HCT116 (cell line): ENCODE measurements around the gene NEDD4L. TPM values are rescaled to one million over a fixed set of nuclear protein-coding genes. Genes with fewer than 3 reads are reported as not detected.

Experiments used
- ATAC-seq: fragments of 200-7000 bp; cut with Tn5 transposase; 2 replicates; pipeline ENCODE4 v1.9.1; 2020; ENCODE audit warnings: mild to moderate bottlenecking, moderate library complexity
- BruUV-seq: library from RNA; stranded (reverse); fragments of 400-500 nt; replicated peaks from 2 replicates; lab custom pipeline; 2021; lab: Mats Ljungman, UMichigan
- CTCF ChIA-PET: fragments of 300-600 bp; sonication (Branson Sonifier 250); formaldehyde crosslinking; loops from one replicate; lab custom pipeline; 2021; ENCODE audit warnings: antibody characterized with exemption; lab: Charles Lee
- POLR2A ChIA-PET: fragments of 300-600, 350-600 bp; sonication (Branson Sonifier 250); formaldehyde crosslinking; loops from one replicate; lab custom pipeline; 2021; ENCODE audit warnings: antibody characterized with exemption; lab: Charles Lee
- RAD21 ChIA-PET, 2 experiments: fragments of 300-600 bp; sonication (Branson Sonifier 250); formaldehyde crosslinking; loops; one replicate each; lab custom pipeline; 2023; ENCODE audit warnings: low total read pairs in 2 of 2; ENCODE audit not compliant: uncharacterized antibody in 2 of 2, unreplicated experiment in 2 of 2, low non-redundant PET in 1 of 2; lab: Charles Lee
- DNase-seq: peaks from one replicate; pipeline ENCODE4 v3.0.0-alpha.2; 2010; ENCODE audit warnings: low read depth, low spot score
- H2AFZ ChIP-seq: fragments of 200-600 bp; shearing (Covaris generic), sonication (generic); 2 replicates; pipeline ENCODE4 v1.6.1; 2017; ENCODE audit warnings: low read depth, mixed run types, mixed read lengths, antibody characterized with exemption, low read length; ENCODE audit not compliant: poor library complexity, severe bottlenecking
- H3K27ac ChIP-seq: 2 replicates; pipeline ENCODE4 v1.5.1; 2012; ENCODE audit warnings: low read depth, low read length
- H3K27me3 ChIP-seq: fragments of 200-600 bp; sonication (generic); 2 replicates; pipeline ENCODE4 v1.6.1; 2016; ENCODE audit warnings: mixed run types, low read length, mixed read lengths; ENCODE audit not compliant: insufficient read depth
- H3K36me3 ChIP-seq, 2 experiments: fragments of 200-500 bp in 1 of 2; fragments of 200-600 bp in 1 of 2; sonication (Bioruptor generic) in 1 of 2; sonication (generic) in 1 of 2; 2 replicates each; pipeline versions ENCODE4 v1.5.1 to v1.6.1; 2014 to 2016; ENCODE audit warnings: low read length in 2 of 2, inconsistent platforms in 1 of 2, mixed read lengths in 1 of 2, mixed run types in 1 of 2; ENCODE audit not compliant: insufficient read depth in 2 of 2, control insufficient read depth in 1 of 2
- H3K4me1 ChIP-seq, 2 experiments: fragments of 200-600 bp in 1 of 2; sonication (generic) in 1 of 2; 2 replicates each; pipeline versions ENCODE4 v1.5.1 to v1.6.1; 2012 to 2017; ENCODE audit warnings: low read length in 2 of 2, inconsistent platforms in 1 of 2, mild to moderate bottlenecking in 1 of 2, mixed read lengths in 1 of 2, mixed run types in 1 of 2, moderate library complexity in 1 of 2; ENCODE audit not compliant: insufficient read depth in 2 of 2, control insufficient read depth in 1 of 2
- H3K4me2 ChIP-seq: fragments of 200-600 bp; sonication (generic); 2 replicates; pipeline ENCODE4 v1.6.1; 2017; ENCODE audit warnings: mixed run types, low read length, mixed read lengths
- H3K4me3 ChIP-seq, 2 experiments: fragments of 200-600 bp in 1 of 2; sonication (generic) in 1 of 2; replicated peaks in 1 of 2; 2 replicates each; pipeline ENCODE4 v1.5.1; 2011 to 2016; ENCODE audit warnings: low read length in 2 of 2, control low read depth in 1 of 2, low read depth in 1 of 2, mild to moderate bottlenecking in 1 of 2, mixed read lengths in 1 of 2, mixed run types in 1 of 2
- H3K79me2 ChIP-seq: fragments of 200-600 bp; sonication (generic); 2 replicates; pipeline ENCODE4 v1.6.1; 2017; ENCODE audit warnings: mild to moderate bottlenecking, mixed run types, low read length, moderate library complexity, mixed read lengths; ENCODE audit not compliant: insufficient read depth
- H3K9ac ChIP-seq: fragments of 200-600 bp; sonication (generic); 2 replicates; pipeline ENCODE4 v1.6.1; 2016; ENCODE audit warnings: low read length, mixed read lengths
- H3K9me2 ChIP-seq: fragments of 200-600 bp; sonication (generic), shearing (Covaris generic); 2 replicates; pipeline ENCODE4 v1.6.1; 2017; ENCODE audit warnings: mixed run types, mild to moderate bottlenecking, moderate library complexity; ENCODE audit not compliant: insufficient read depth
- H3K9me3 ChIP-seq, 2 experiments: fragments of 200-500 bp in 1 of 2; fragments of 200-600 bp in 1 of 2; sonication (Bioruptor generic) in 1 of 2; sonication (generic) in 1 of 2; 2 replicates each; pipeline ENCODE4 v1.6.1; 2014 to 2017; ENCODE audit warnings: low read length in 2 of 2, mixed read lengths in 2 of 2, inconsistent platforms in 1 of 2, low read depth in 1 of 2, mild to moderate bottlenecking in 1 of 2, mixed run types in 1 of 2, moderate library complexity in 1 of 2; ENCODE audit not compliant: control insufficient read depth in 1 of 2, insufficient read depth in 1 of 2
- H4K20me1 ChIP-seq: fragments of 200-600 bp; sonication (generic), shearing (Covaris generic); 2 replicates; pipeline ENCODE4 v1.6.1; 2017; ENCODE audit warnings: mixed run types, mild to moderate bottlenecking, moderate library complexity; ENCODE audit not compliant: insufficient read depth
- CEBPB ChIP-seq: IDR thresholded peaks from 2 replicates; pipeline ENCODE4 v1.6.1; 2012; ENCODE audit warnings: low read depth
- EGR1 ChIP-seq: IDR thresholded peaks from 2 replicates; pipeline ENCODE4 v1.6.1; 2012; ENCODE audit warnings: low read depth
- ELF1 ChIP-seq: IDR thresholded peaks from 2 replicates; pipeline ENCODE4 v1.6.1; 2012; ENCODE audit warnings: low read depth, borderline replicate concordance
- FOSL1 ChIP-seq: IDR thresholded peaks from 2 replicates; pipeline ENCODE4 v1.6.1; 2012; ENCODE audit warnings: low read depth
- POLR2A ChIP-seq: IDR thresholded peaks from 2 replicates; pipeline ENCODE4 v1.7.0; 2011; ENCODE audit warnings: borderline replicate concordance; ENCODE audit not compliant: insufficient read depth, insufficient read length; ENCODE audit errors: extremely low read depth
- RAD21 ChIP-seq: IDR thresholded peaks from 2 replicates; pipeline ENCODE4 v1.6.1; 2012; ENCODE audit warnings: low read depth, mild to moderate bottlenecking
- SIN3A ChIP-seq: IDR thresholded peaks from 2 replicates; pipeline ENCODE4 v1.6.1; 2012; ENCODE audit warnings: low read depth
- SRF ChIP-seq: IDR thresholded peaks from 2 replicates; pipeline ENCODE4 v1.6.1; 2012; ENCODE audit warnings: low read depth
- intact Hi-C: fragments of 100-400 bp; cut with micrococcal nuclease; formaldehyde crosslinking; loops from 2 replicates; pipeline ENCODE4 v1.10.0; 2022
- total RNA-seq: library from RNA; stranded (reverse); gene quantifications from one replicate; pipeline ENCODE4 v1.2.1, GENCODE V29; 2021; ENCODE audit not compliant: unreplicated experiment
- TF ChIP-seq, protein P1 (sequence below): IDR thresholded peaks from 2 replicates; pipeline ENCODE4 v1.6.1; 2011; ENCODE audit warnings: mild to moderate bottlenecking, low read length, moderate library complexity; ENCODE audit not compliant: insufficient replicate concordance; ENCODE audit errors: extremely low read depth
- TF ChIP-seq, protein P2 (sequence below): IDR thresholded peaks from 2 replicates; pipeline ENCODE4 v1.6.1; 2012
- TF ChIP-seq, protein P3 (sequence below), 3 experiments: fragments of 200-600 bp in 1 of 3; sonication (generic) in 1 of 3; IDR thresholded peaks in 2 of 3; conservative IDR thresholded peaks in 1 of 3; 2 replicates each; pipeline ENCODE4 v1.5.1; 2012 to 2017; ENCODE audit warnings: low read depth in 2 of 3, low read length in 2 of 3, antibody characterized with exemption in 1 of 3, borderline replicate concordance in 1 of 3, control low read depth in 1 of 3, mild to moderate bottlenecking in 1 of 3, mixed read lengths in 1 of 3, mixed run types in 1 of 3, moderate library complexity in 1 of 3; ENCODE audit not compliant: insufficient read depth in 1 of 3
- TF ChIP-seq, protein P4 (sequence below): IDR thresholded peaks from 2 replicates; pipeline ENCODE4 v1.6.1; 2012; ENCODE audit warnings: low read depth

The NEDD4L gene
- total RNA-seq, 1 experiment from 2014 or later = 41.5 TPM

DNA sequence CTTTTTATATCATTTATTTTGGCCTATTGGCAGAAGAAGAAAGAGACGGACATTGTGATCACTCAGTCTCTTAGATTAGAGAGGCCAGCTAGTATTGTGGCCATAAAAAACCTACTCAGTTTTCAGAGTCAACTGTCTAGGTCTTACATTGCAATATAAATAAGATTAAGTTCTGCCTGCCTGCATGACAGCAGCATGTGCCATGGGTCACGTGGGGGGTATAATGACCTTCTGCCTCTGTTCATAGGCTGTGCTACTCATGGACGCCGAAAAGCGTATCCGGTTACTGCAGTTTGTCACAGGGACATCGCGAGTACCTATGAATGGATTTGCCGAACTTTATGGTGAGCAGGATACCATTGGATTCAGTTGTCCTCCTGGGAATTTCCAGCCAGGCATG lies 346.4 kb downstream of the NEDD4L start:
- no peak for DNase-seq
- CTCF ChIA-PET = no interaction called here
- BruUV-seq = no TSS peak
- RAD21 ChIA-PET = no interaction called here
- Histone ChIP-seq H3K9me2 (no peaks in the 10 kb centered on the region), H2AFZ (no peak overlapping the region), H3K9me3 (no peaks in the 10 kb centered on the region), H3K27ac (no peak overlapping the region), H3K4me1 (no peaks in the 10 kb centered on the region), H3K9ac (no peak overlapping the region), H3K4me2 (no peak overlapping the region), H4K20me1 (no peaks in the 10 kb centered on the region), H3K4me3 (no peak overlapping the region), H3K27me3 (no peaks in the 10 kb centered on the region)
- POLR2A ChIA-PET = no interaction called here
- intact Hi-C loops = no loop called here
- ATAC-seq = no peak
- TF ChIP-seq POLR2A (no peak), SRF (no peak), FOSL1 (no peak), CEBPB (no peak), SIN3A (no peak)
- TF ChIP-seq, protein P1, sequence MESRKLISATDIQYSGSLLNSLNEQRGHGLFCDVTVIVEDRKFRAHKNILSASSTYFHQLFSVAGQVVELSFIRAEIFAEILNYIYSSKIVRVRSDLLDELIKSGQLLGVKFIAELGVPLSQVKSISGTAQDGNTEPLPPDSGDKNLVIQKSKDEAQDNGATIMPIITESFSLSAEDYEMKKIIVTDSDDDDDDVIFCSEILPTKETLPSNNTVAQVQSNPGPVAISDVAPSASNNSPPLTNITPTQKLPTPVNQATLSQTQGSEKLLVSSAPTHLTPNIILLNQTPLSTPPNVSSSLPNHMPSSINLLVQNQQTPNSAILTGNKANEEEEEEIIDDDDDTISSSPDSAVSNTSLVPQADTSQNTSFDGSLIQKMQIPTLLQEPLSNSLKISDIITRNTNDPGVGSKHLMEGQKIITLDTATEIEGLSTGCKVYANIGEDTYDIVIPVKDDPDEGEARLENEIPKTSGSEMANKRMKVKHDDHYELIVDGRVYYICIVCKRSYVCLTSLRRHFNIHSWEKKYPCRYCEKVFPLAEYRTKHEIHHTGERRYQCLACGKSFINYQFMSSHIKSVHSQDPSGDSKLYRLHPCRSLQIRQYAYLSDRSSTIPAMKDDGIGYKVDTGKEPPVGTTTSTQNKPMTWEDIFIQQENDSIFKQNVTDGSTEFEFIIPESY = no peak
- TF ChIP-seq, protein P2, sequence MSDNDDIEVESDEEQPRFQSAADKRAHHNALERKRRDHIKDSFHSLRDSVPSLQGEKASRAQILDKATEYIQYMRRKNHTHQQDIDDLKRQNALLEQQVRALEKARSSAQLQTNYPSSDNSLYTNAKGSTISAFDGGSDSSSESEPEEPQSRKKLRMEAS = no peak
- TF ChIP-seq, all 23 proteins: peak for 0
- Histone ChIP-seq H3K79me2 (no peaks in the 10 kb centered on the region), H3K36me3 (peaks cover 0 to 5% of the 10 kb centered on the region in 2 experiments; a peak in 2 of 4 replicates)

DNA sequence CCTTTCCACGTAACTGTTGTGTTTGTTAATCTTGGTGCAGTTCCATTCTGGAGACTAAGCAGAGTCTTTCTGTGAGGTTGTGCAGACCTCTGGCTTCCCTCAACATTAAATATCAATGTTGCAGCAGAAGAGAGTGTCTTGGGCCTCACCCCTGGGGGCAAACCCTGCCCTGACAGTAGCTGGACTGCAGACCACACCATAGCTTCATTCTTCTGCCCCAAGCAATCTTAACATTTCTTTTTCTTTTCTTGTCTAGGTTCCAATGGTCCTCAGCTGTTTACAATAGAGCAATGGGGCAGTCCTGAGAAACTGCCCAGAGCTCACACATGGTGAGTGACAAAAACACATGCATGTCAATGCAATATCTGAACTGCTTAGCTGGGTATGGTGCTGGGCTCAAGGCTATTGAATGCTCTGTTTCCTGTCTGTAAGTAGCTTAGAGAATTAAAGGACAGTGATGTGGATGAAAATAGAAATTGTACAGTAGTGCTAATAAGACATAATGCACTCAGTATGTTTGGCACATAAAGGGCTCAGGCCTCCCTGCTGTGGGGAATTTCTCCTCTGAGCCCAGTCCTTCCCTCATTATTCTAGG lies 347.3 kb downstream of the NEDD4L start:
- CTCF ChIA-PET = no interaction called here
- POLR2A ChIA-PET = no interaction called here
- H3K27me3 ChIP-seq = no peaks in the 10 kb centered on the region
- H2AFZ ChIP-seq = no peak overlapping the region
- H3K9ac ChIP-seq = no peak overlapping the region
- RAD21 ChIA-PET = no interaction called here
- H3K79me2 ChIP-seq = no peaks in the 10 kb centered on the region
- no peaks in the 10 kb centered on the region for H3K4me1 ChIP-seq
- no peak overlapping the region for H3K27ac ChIP-seq
- no TSS peak for BruUV-seq
- peaks cover 0 to 5% of the 10 kb centered on the region in 2 experiments; a peak in 2 of 4 replicates for H3K36me3 ChIP-seq
- H4K20me1 ChIP-seq = no peaks in the 10 kb centered on the region
- no peak overlapping the region for H3K4me3 ChIP-seq
- H3K9me2 ChIP-seq = no peaks in the 10 kb centered on the region
- no peak overlapping the region for H3K4me2 ChIP-seq
- ATAC-seq = no peak
- DNase-seq = no peak
- intact Hi-C loops = no loop called here
- H3K9me3 ChIP-seq = no peaks in the 10 kb centered on the region
- TF ChIP-seq, protein P3, sequence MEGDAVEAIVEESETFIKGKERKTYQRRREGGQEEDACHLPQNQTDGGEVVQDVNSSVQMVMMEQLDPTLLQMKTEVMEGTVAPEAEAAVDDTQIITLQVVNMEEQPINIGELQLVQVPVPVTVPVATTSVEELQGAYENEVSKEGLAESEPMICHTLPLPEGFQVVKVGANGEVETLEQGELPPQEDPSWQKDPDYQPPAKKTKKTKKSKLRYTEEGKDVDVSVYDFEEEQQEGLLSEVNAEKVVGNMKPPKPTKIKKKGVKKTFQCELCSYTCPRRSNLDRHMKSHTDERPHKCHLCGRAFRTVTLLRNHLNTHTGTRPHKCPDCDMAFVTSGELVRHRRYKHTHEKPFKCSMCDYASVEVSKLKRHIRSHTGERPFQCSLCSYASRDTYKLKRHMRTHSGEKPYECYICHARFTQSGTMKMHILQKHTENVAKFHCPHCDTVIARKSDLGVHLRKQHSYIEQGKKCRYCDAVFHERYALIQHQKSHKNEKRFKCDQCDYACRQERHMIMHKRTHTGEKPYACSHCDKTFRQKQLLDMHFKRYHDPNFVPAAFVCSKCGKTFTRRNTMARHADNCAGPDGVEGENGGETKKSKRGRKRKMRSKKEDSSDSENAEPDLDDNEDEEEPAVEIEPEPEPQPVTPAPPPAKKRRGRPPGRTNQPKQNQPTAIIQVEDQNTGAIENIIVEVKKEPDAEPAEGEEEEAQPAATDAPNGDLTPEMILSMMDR (IDR thresholded peaks at IDR 0.05 in 2 of 3, conservative IDR thresholded peaks at IDR 0.05 in 1 of 3; ENCODE audit: borderline replicate concordance in 1 of 3, insufficient read depth in 1 of 3, low read depth in 2 of 3, low read length in 2 of 3) = no peak
- TF ChIP-seq, protein P2 = no peak
- TF ChIP-seq EGR1 (no peak), ELF1 (no peak), SIN3A (no peak), RAD21 (no peak)
- TF ChIP-seq, protein P4, sequence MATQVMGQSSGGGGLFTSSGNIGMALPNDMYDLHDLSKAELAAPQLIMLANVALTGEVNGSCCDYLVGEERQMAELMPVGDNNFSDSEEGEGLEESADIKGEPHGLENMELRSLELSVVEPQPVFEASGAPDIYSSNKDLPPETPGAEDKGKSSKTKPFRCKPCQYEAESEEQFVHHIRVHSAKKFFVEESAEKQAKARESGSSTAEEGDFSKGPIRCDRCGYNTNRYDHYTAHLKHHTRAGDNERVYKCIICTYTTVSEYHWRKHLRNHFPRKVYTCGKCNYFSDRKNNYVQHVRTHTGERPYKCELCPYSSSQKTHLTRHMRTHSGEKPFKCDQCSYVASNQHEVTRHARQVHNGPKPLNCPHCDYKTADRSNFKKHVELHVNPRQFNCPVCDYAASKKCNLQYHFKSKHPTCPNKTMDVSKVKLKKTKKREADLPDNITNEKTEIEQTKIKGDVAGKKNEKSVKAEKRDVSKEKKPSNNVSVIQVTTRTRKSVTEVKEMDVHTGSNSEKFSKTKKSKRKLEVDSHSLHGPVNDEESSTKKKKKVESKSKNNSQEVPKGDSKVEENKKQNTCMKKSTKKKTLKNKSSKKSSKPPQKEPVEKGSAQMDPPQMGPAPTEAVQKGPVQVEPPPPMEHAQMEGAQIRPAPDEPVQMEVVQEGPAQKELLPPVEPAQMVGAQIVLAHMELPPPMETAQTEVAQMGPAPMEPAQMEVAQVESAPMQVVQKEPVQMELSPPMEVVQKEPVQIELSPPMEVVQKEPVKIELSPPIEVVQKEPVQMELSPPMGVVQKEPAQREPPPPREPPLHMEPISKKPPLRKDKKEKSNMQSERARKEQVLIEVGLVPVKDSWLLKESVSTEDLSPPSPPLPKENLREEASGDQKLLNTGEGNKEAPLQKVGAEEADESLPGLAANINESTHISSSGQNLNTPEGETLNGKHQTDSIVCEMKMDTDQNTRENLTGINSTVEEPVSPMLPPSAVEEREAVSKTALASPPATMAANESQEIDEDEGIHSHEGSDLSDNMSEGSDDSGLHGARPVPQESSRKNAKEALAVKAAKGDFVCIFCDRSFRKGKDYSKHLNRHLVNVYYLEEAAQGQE = no peak
